Measurements from ENCODE around the gene SETBP1.

- TF ChIP-seq POLR2AphosphoS5 (IDR thresholded peaks at IDR 0.05; ENCODE audit: borderline replicate concordance, low read depth, low read length) = no peak
- TF ChIP-seq EZH2 (IDR thresholded peaks at IDR 0.05) = no peak
Observed at GRCh38 chr18:45025089-45025450, 344.4 kb downstream of the SETBP1 start.

Measured in SK-N-MC (cell line).